ENCODE data around the gene COP1. TPM values are rescaled to one million over a fixed set of nuclear protein-coding genes. Genes with fewer than 3 reads are reported as not detected.

Gene COP1
- total and polyA plus RNA-seq, 2 donors (not counting 1 experiment from before 2014, with no cell fraction given), result 18.7 to 68.5 TPM

DNA sequence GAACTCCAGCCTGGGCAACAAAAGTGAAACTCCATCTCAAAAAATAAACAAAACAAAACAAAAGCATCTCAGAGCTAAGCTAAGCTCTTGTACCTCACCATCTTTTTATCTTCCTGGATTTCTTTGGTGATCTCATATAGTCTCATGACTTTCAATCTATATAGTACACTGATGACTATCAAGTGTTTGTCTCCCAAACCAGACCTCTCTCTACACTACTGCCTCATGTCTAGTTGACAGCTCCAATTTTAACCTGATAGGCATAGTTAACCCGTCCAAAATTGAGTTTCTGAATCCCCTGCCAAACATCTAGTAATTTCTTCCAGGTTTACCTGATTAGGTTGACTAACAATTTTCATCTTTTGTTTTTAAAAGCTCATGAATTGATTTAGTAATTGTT lies 151.7 kb downstream of the COP1 start:
- H3K27me3 Mint-ChIP-seq, result no peaks in the 10 kb centered on the region
- Histone ChIP-seq H4K20me1 (ENCODE audit: control insufficient read depth, insufficient read depth, low read length, poor library complexity, severe bottlenecking) (no peaks in the 10 kb centered on the region), H3K4me1 (ENCODE audit: control insufficient read depth in 2 of 2, insufficient read depth in 2 of 2, low read length in 2 of 2) (no peaks in the 10 kb centered on the region), H3K36me3 (replicated peaks in 1 of 2; ENCODE audit: control extremely low read depth in 1 of 2, control insufficient read depth in 1 of 2, extremely low read depth in 1 of 2, insufficient read depth in 2 of 2, low read length in 1 of 2) (peaks cover 0 to 2% of the 10 kb centered on the region in 2 experiments), H2AFZ (ENCODE audit: insufficient read depth, low read depth, low read length, poor library complexity, severe bottlenecking) (no peak overlapping the region), H3K9me3 (ENCODE audit: control extremely low read depth in 1 of 3, control insufficient read depth in 2 of 3, insufficient read depth in 1 of 3, low read length in 2 of 3) (no peaks in the 10 kb centered on the region), H3K9ac (ENCODE audit: low read length) (no peak overlapping the region), H3K4me2 (replicated peaks; ENCODE audit: low read depth, low read length, poor library complexity, severe bottlenecking) (no peak overlapping the region), H3K79me2 (ENCODE audit: control insufficient read depth, insufficient read depth, low read length) (no peaks in the 10 kb centered on the region), H3K4me3 (ENCODE audit: control extremely low read depth in 1 of 5, extremely low read depth in 1 of 5, insufficient read depth in 1 of 5, low read depth in 2 of 5, low read length in 4 of 5) (no peak overlapping the region), H3K27me3 (replicated peaks in 1 of 4; ENCODE audit: control extremely low read depth in 1 of 4, control insufficient read depth in 3 of 4, insufficient read depth in 4 of 4, low read length in 3 of 4) (no peaks in the 10 kb centered on the region), H3K27ac (ENCODE audit: low read length in 2 of 2) (no peak overlapping the region)
- WGBS (ENCODE audit: insufficient coverage), result no CpG with 5 or more reads among the region's 1 CpG
- no peak overlapping the region for H3K4me3 Mint-ChIP-seq
- ChIA-PET CTCF (no interaction called here), POLR2A (no interaction called here)
- no peak overlapping the region for H3K27ac Mint-ChIP-seq
- no peak for TF ChIP-seq EZH2 (IDR thresholded peaks at IDR 0.05; ENCODE audit: borderline replicate concordance, insufficient read depth, low read depth, low read length, poor library complexity, severe bottlenecking)
- TF ChIP-seq, protein P1, sequence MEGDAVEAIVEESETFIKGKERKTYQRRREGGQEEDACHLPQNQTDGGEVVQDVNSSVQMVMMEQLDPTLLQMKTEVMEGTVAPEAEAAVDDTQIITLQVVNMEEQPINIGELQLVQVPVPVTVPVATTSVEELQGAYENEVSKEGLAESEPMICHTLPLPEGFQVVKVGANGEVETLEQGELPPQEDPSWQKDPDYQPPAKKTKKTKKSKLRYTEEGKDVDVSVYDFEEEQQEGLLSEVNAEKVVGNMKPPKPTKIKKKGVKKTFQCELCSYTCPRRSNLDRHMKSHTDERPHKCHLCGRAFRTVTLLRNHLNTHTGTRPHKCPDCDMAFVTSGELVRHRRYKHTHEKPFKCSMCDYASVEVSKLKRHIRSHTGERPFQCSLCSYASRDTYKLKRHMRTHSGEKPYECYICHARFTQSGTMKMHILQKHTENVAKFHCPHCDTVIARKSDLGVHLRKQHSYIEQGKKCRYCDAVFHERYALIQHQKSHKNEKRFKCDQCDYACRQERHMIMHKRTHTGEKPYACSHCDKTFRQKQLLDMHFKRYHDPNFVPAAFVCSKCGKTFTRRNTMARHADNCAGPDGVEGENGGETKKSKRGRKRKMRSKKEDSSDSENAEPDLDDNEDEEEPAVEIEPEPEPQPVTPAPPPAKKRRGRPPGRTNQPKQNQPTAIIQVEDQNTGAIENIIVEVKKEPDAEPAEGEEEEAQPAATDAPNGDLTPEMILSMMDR (IDR thresholded peaks at IDR 0.05), result no peak
- H3K4me1 Mint-ChIP-seq, result peaks cover 2% of the 10 kb centered on the region
- intact Hi-C loops (cut with micrococcal nuclease), result no loop called here
- no peak for ATAC-seq (ENCODE audit: low read depth)
- no peaks in the 10 kb centered on the region for H3K9me3 Mint-ChIP-seq (ENCODE audit: insufficient read depth)
- no peak for DNase-seq

DNA sequence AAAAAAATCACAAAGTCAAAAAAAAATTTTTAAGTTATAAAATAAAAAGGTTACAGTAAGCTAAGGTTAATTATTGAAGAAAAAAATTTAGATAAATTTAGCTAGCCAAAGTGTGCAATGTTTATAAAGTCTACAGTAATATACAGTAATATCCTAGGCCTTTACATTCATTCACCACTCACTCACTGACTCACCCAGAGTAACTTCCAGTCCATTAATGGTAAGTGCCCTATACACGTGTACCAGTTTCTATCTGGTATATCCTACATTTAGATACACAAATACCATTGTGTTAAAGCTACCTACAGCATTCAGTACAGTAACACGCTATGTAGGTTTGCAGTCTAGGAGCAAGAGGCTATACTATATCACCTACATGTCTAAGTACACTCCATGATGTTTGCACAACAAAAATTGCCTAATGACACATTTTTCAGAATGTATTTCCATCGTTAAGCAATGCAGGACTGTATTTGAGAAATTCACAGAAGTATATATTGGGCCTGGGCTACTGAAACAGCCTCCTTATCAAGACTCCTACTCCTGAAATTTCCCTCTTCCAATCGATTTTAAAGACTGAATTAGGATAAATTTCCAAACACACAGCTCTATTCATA lies 155.1 kb downstream of the COP1 start:
- H3K4me2 ChIP-seq (replicated peaks; ENCODE audit: low read depth, low read length, poor library complexity, severe bottlenecking), result no peak overlapping the region
- no peak overlapping the region for H2AFZ ChIP-seq (ENCODE audit: insufficient read depth, low read depth, low read length, poor library complexity, severe bottlenecking)
- no peak overlapping the region for H3K4me3 Mint-ChIP-seq
- ChIA-PET CTCF (no interaction called here), POLR2A (no interaction called here)
- intact Hi-C loops (cut with micrococcal nuclease), result no loop called here
- H3K27me3 Mint-ChIP-seq, result no peaks in the 10 kb centered on the region
- no peak for TF ChIP-seq EZH2 (IDR thresholded peaks at IDR 0.05; ENCODE audit: borderline replicate concordance, insufficient read depth, low read depth, low read length, poor library complexity, severe bottlenecking)
- TF ChIP-seq, protein P1 (IDR thresholded peaks at IDR 0.05), result no peak
- no peaks in the 10 kb centered on the region for H3K27me3 ChIP-seq (replicated peaks in 1 of 4; ENCODE audit: control extremely low read depth in 1 of 4, control insufficient read depth in 3 of 4, insufficient read depth in 4 of 4, low read length in 3 of 4)
- peaks cover 0 to 2% of the 10 kb centered on the region in 2 experiments for H3K36me3 ChIP-seq (replicated peaks in 1 of 2; ENCODE audit: control extremely low read depth in 1 of 2, control insufficient read depth in 1 of 2, extremely low read depth in 1 of 2, insufficient read depth in 2 of 2, low read length in 1 of 2)
- peaks cover 2% of the 10 kb centered on the region for H3K4me1 Mint-ChIP-seq
- H4K20me1 ChIP-seq (ENCODE audit: control insufficient read depth, insufficient read depth, low read length, poor library complexity, severe bottlenecking), result no peaks in the 10 kb centered on the region
- H3K27ac ChIP-seq (ENCODE audit: low read length in 2 of 2), result no peak overlapping the region
- DNase-seq, result no peak
- H3K79me2 ChIP-seq (ENCODE audit: control insufficient read depth, insufficient read depth, low read length), result no peaks in the 10 kb centered on the region
- no peaks in the 10 kb centered on the region for H3K9me3 Mint-ChIP-seq (ENCODE audit: insufficient read depth)
- H3K4me1 ChIP-seq (ENCODE audit: control insufficient read depth in 2 of 2, insufficient read depth in 2 of 2, low read length in 2 of 2), result no peaks in the 10 kb centered on the region
- H3K9ac ChIP-seq (ENCODE audit: low read length), result no peak overlapping the region
- H3K27ac Mint-ChIP-seq, result no peak overlapping the region
- ATAC-seq (ENCODE audit: low read depth), result no peak
- H3K4me3 ChIP-seq (ENCODE audit: control extremely low read depth in 1 of 5, extremely low read depth in 1 of 5, insufficient read depth in 1 of 5, low read depth in 2 of 5, low read length in 4 of 5), result no peak overlapping the region
- H3K9me3 ChIP-seq (ENCODE audit: control extremely low read depth in 1 of 3, control insufficient read depth in 2 of 3, insufficient read depth in 1 of 3, low read length in 2 of 3), result no peaks in the 10 kb centered on the region
- whole genome bisulfite sequencing (ENCODE audit: insufficient coverage), result 100% methylated on average over 2 of the region's 4 CpGs
